BJ (cell line): ENCODE results near the gene SLC13A3. TPM values are rescaled to one million over a fixed set of nuclear protein-coding genes. Genes with fewer than 3 reads are reported as not detected.

Experiments
- CTCF ChIA-PET: fragments of 350-600 bp; formaldehyde crosslinking; extraction: SDS; loops from one replicate; lab custom pipeline; 2021; ENCODE audit warnings: antibody characterized with exemption, inconsistent platforms; lab: Yijun Ruan, JAX
- POLR2A ChIA-PET: fragments of 300-600 bp; sonication (Branson Sonifier 250); formaldehyde crosslinking; extraction: SDS; loops from one replicate; lab custom pipeline; 2021; ENCODE audit warnings: antibody characterized with exemption; lab: Charles Lee
- DNase-seq: peaks from one replicate; pipeline ENCODE4 v3.0.0-alpha.2; 2011; ENCODE audit warnings: low read depth
- H3K27me3 ChIP-seq: 2 replicates; pipeline ENCODE4 v1.6.0; 2011; ENCODE audit warnings: low read length; ENCODE audit not compliant: control insufficient read depth, insufficient read depth
- H3K36me3 ChIP-seq: 2 replicates; pipeline ENCODE4 v1.5.1; 2011; ENCODE audit warnings: low read length; ENCODE audit not compliant: control insufficient read depth, insufficient read depth
- H3K4me3 ChIP-seq: 2 replicates; pipeline ENCODE4 v1.5.1; 2011; ENCODE audit warnings: low read depth, mild to moderate bottlenecking, control low read depth, low read length
- CTCF ChIP-seq: IDR thresholded peaks from 2 replicates; pipeline ENCODE4 v1.5.1; 2011; ENCODE audit warnings: low read depth, mild to moderate bottlenecking, control low read depth, inconsistent platforms, low read length, moderate library complexity; ENCODE audit not compliant: insufficient read depth
- polyA plus RNA-seq: library from polyadenylated mRNA; depleted of rRNA; stranded (reverse); fragments of >200 nt; gene quantifications from 2 replicates; pipeline ENCODE4 v1.2.3, GENCODE V29; 2011

The SLC13A3 gene
- polyA plus RNA-seq, 1 experiment = 3.5 TPM

GRCh38 chr20:46607191-46607848, 43.9 kb downstream of the SLC13A3 start:
- Histone ChIP-seq H3K27me3 (no peaks in the 10 kb centered on the region), H3K4me3 (no peak overlapping the region), H3K36me3 (no peaks in the 10 kb centered on the region)
- POLR2A ChIA-PET = no interaction called here
- CTCF ChIA-PET = no interaction called here
- DNase-seq = no peak
- no peak for TF ChIP-seq CTCF

- TF ChIP-seq CTCF = no peak
- no peak for DNase-seq
- Histone ChIP-seq H3K27me3 (no peaks in the 10 kb centered on the region), H3K36me3 (no peaks in the 10 kb centered on the region), H3K4me3 (no peak overlapping the region)
- ChIA-PET POLR2A (no interaction called here), CTCF (no interaction called here)
These were observed 44.5 kb downstream of the SLC13A3 start for GRCh38 chr20:46606817-46607190.

GRCh38 chr20:46605978-46606816, 45.1 kb downstream of the SLC13A3 start:
- no peak for DNase-seq
- ChIA-PET POLR2A (no interaction called here), CTCF (no interaction called here)
- TF ChIP-seq CTCF = no peak
- no peaks in the 10 kb centered on the region for H3K36me3 ChIP-seq
- no peaks in the 10 kb centered on the region for H3K27me3 ChIP-seq
- H3K4me3 ChIP-seq = no peak overlapping the region

GRCh38 chr20:46605181-46605580, 46.1 kb downstream of the SLC13A3 start:
- Histone ChIP-seq H3K36me3 (no peaks in the 10 kb centered on the region), H3K4me3 (no peak overlapping the region), H3K27me3 (no peaks in the 10 kb centered on the region)
- no peak for DNase-seq
- POLR2A ChIA-PET = no interaction called here
- CTCF ChIA-PET = no interaction called here
- TF ChIP-seq CTCF = no peak

GRCh38 chr20:46604551-46605133, 46.6 kb downstream of the SLC13A3 start:
- Histone ChIP-seq H3K36me3 (no peaks in the 10 kb centered on the region), H3K27me3 (no peaks in the 10 kb centered on the region), H3K4me3 (no peak overlapping the region)
- POLR2A ChIA-PET = no interaction called here
- TF ChIP-seq CTCF = no peak
- CTCF ChIA-PET = no interaction called here
- no peak for DNase-seq
